Duodenal mucosa (tissue), 2 donors: ENCODE measurements around the gene TRERF1.

Source experiments
- H3K27ac ChIP-seq: one replicate; pipeline ENCODE4 v1.7.0; 2013; ENCODE audit warnings: low read depth, low read length
- H3K27me3 ChIP-seq, 2 donors: one replicate each; pipeline ENCODE4 v1.7.0; 2013; ENCODE audit warnings: low read length in 2 of 2, control low read depth in 1 of 2; ENCODE audit not compliant: insufficient read depth in 2 of 2, control insufficient read depth in 1 of 2
- H3K36me3 ChIP-seq, 2 donors: one replicate each; pipeline ENCODE4 v1.7.0; 2013; ENCODE audit warnings: low read length in 2 of 2, control low read depth in 1 of 2; ENCODE audit not compliant: insufficient read depth in 2 of 2, control insufficient read depth in 1 of 2
- H3K4me1 ChIP-seq, 2 donors: one replicate each; pipeline ENCODE4 v1.7.0; 2013; ENCODE audit warnings: low read length in 2 of 2, control low read depth in 1 of 2; ENCODE audit not compliant: insufficient read depth in 2 of 2, control insufficient read depth in 1 of 2
- H3K4me3 ChIP-seq, 2 donors: one replicate each; pipeline ENCODE4 v1.7.0; 2013; ENCODE audit warnings: low read length in 2 of 2, low read depth in 1 of 2
- H3K9ac ChIP-seq, 2 donors: one replicate each; pipeline ENCODE4 v1.7.0; 2013; ENCODE audit warnings: low read length in 2 of 2, low read depth in 1 of 2
- H3K9me3 ChIP-seq, 2 donors: one replicate each; pipeline ENCODE4 v1.7.0; 2013; ENCODE audit warnings: low read length in 2 of 2, control low read depth in 1 of 2; ENCODE audit not compliant: control insufficient read depth in 1 of 2

The TRERF1 gene

GRCh38 chr6:42260972-42261371 is 190.8 kb downstream of the TRERF1 start:
- H3K4me1 ChIP-seq, result peaks cover 4 to 10% of the 10 kb centered on the region in 2 donors
- H3K9me3 ChIP-seq, result no peaks in the 10 kb centered on the region
- no peaks in the 10 kb centered on the region for H3K27me3 ChIP-seq
- H3K27ac ChIP-seq, result no peak overlapping the region
- no peak overlapping the region for H3K4me3 ChIP-seq
- peaks cover 0 to 5% of the 10 kb centered on the region in 2 donors for H3K36me3 ChIP-seq
- H3K9ac ChIP-seq, result no peak overlapping the region

GRCh38 chr6:42260396-42260888 is 191.3 kb downstream of the TRERF1 start:
- no peaks in the 10 kb centered on the region for H3K27me3 ChIP-seq

GRCh38 chr6:42259841-42260395 is 191.8 kb downstream of the TRERF1 start:
- Histone ChIP-seq H3K9ac (no peak overlapping the region), H3K4me3 (no peak overlapping the region), H3K27me3 (no peaks in the 10 kb centered on the region), H3K36me3 (peaks cover 2 to 5% of the 10 kb centered on the region in 2 donors), H3K9me3 (no peaks in the 10 kb centered on the region), H3K27ac (no peak overlapping the region), H3K4me1 (peaks cover 4 to 10% of the 10 kb centered on the region in 2 donors)

More at GRCh38 chr6:42260396-42260888, 191.3 kb downstream of the TRERF1 start:
- Histone ChIP-seq H3K9me3 (no peaks in the 10 kb centered on the region), H3K4me1 (peaks cover 4 to 10% of the 10 kb centered on the region in 2 donors), H3K9ac (no peak overlapping the region), H3K4me3 (no peak overlapping the region), H3K36me3 (peaks cover 0 to 5% of the 10 kb centered on the region in 2 donors), H3K27ac (no peak overlapping the region)

GRCh38 chr6:42259286-42259685 is 192.4 kb downstream of the TRERF1 start:
- H3K9me3 ChIP-seq, result no peaks in the 10 kb centered on the region
- H3K36me3 ChIP-seq, result peaks cover 8 to 12% of the 10 kb centered on the region in 2 donors
- no peaks in the 10 kb centered on the region for H3K27me3 ChIP-seq
- peaks cover 4 to 10% of the 10 kb centered on the region in 2 donors for H3K4me1 ChIP-seq
- no peak overlapping the region for H3K9ac ChIP-seq
- no peak overlapping the region for H3K27ac ChIP-seq
- H3K4me3 ChIP-seq, result no peak overlapping the region

GRCh38 chr6:42257614-42258013 is 194.1 kb downstream of the TRERF1 start:
- H3K27ac ChIP-seq, result no peak overlapping the region
- no peak overlapping the region for H3K9ac ChIP-seq
- H3K27me3 ChIP-seq, result no peaks in the 10 kb centered on the region
- no peaks in the 10 kb centered on the region for H3K9me3 ChIP-seq
- H3K4me3 ChIP-seq, result no peak overlapping the region
- H3K36me3 ChIP-seq, result peaks cover 14 to 22% of the 10 kb centered on the region in 2 donors
- H3K4me1 ChIP-seq, result peaks cover 7 to 10% of the 10 kb centered on the region in 2 donors

- Histone ChIP-seq H3K4me3 (no peak overlapping the region), H3K36me3 (peaks cover 14 to 22% of the 10 kb centered on the region in 2 donors), H3K9ac (no peak overlapping the region), H3K9me3 (no peaks in the 10 kb centered on the region), H3K27ac (no peak overlapping the region), H3K4me1 (peaks cover 12 to 14% of the 10 kb centered on the region in 2 donors), H3K27me3 (no peaks in the 10 kb centered on the region)
Observed at GRCh38 chr6:42257063-42257462, 194.7 kb downstream of the TRERF1 start.

- H3K4me3 ChIP-seq, result no peak overlapping the region
- H3K9me3 ChIP-seq, result no peaks in the 10 kb centered on the region
- peaks cover 14 to 22% of the 10 kb centered on the region in 2 donors for H3K36me3 ChIP-seq
- H3K4me1 ChIP-seq, result peaks cover 17 to 22% of the 10 kb centered on the region in 2 donors
- no peak overlapping the region for H3K9ac ChIP-seq
- no peak overlapping the region for H3K27ac ChIP-seq
- no peaks in the 10 kb centered on the region for H3K27me3 ChIP-seq
Observed at GRCh38 chr6:42255050-42255449, 196.7 kb downstream of the TRERF1 start.

- H3K36me3 ChIP-seq, result peaks cover 14 to 22% of the 10 kb centered on the region in 2 donors
- peaks cover 17 to 23% of the 10 kb centered on the region in 2 donors for H3K4me1 ChIP-seq
- no peaks in the 10 kb centered on the region for H3K27me3 ChIP-seq
- H3K4me3 ChIP-seq, result no peak overlapping the region
- H3K9me3 ChIP-seq, result no peaks in the 10 kb centered on the region
- H3K27ac ChIP-seq, result no peak overlapping the region
- H3K9ac ChIP-seq, result no peak overlapping the region
Observed at GRCh38 chr6:42254505-42254904, 197.2 kb downstream of the TRERF1 start.

- Histone ChIP-seq H3K4me1 (peaks cover 17 to 23% of the 10 kb centered on the region in 2 donors), H3K27ac (no peak overlapping the region), H3K4me3 (no peak overlapping the region), H3K9me3 (no peaks in the 10 kb centered on the region), H3K36me3 (peaks cover 18 to 27% of the 10 kb centered on the region in 2 donors), H3K27me3 (no peaks in the 10 kb centered on the region), H3K9ac (no peak overlapping the region)
Observed at GRCh38 chr6:42251911-42252637, 199.7 kb downstream of the TRERF1 start.

GRCh38 chr6:42251500-42251899 is 200.2 kb downstream of the TRERF1 start:
- H3K36me3 ChIP-seq, result peaks cover 18 to 22% of the 10 kb centered on the region in 2 donors
- H3K9ac ChIP-seq, result no peak overlapping the region
- H3K4me1 ChIP-seq, result peaks cover 17 to 23% of the 10 kb centered on the region in 2 donors
- H3K27ac ChIP-seq, result no peak overlapping the region
- no peak overlapping the region for H3K4me3 ChIP-seq
- no peaks in the 10 kb centered on the region for H3K9me3 ChIP-seq
- H3K27me3 ChIP-seq, result no peaks in the 10 kb centered on the region
